ENCODE data around the gene TMEM272. TPM values are rescaled to one million over a fixed set of nuclear protein-coding genes. Genes with fewer than 3 reads are reported as not detected.
A peak's percentile ranks its signal among the peaks of the same experiment; 100 is the strongest.

Gene TMEM272
- total RNA-seq, 1 experiment from 2014 or later: 0.07 TPM

DNA sequence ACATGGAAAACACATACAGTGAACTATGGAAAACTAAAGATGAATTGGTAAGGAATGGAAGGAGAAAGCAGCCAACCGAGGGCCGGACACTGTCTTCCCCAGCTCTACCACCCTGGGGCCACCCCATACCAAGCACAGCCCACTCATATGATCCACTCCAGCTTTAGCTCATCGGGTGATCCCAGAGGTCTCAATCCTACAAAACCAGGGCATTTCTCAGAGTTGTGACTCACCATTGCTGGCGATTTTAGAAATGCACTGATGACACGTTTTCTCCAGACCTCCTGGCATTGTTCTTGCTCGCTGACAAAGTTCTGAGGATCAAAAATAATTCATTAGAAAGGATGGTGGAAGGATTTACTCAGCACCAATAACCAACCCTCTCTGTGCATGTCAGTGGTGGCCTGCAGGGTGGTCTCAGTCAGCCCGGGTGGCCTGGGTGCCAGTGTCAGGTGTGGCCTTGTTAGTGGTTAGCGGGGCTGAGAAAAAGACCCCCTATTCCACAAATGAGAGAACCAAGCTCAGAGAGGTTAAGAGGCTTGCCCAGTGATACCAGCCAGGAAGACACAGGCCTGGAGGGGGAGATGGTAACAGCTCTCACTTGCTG is 6.6 kb downstream of the TMEM272 start:
- DNase-seq (peak; percentile 16), ATAC-seq (no peak)
- CTCF ChIA-PET: no interaction called here
- H3K9me2 ChIP-seq (replicated peaks; ENCODE audit: low read length): no peaks in the 10 kb centered on the region
- no peaks in the 10 kb centered on the region for H3K4me1 ChIP-seq (ENCODE audit: insufficient read depth, low read length)
- intact Hi-C loops (cut with micrococcal nuclease): no loop called here
- TF ChIP-seq, protein P1, sequence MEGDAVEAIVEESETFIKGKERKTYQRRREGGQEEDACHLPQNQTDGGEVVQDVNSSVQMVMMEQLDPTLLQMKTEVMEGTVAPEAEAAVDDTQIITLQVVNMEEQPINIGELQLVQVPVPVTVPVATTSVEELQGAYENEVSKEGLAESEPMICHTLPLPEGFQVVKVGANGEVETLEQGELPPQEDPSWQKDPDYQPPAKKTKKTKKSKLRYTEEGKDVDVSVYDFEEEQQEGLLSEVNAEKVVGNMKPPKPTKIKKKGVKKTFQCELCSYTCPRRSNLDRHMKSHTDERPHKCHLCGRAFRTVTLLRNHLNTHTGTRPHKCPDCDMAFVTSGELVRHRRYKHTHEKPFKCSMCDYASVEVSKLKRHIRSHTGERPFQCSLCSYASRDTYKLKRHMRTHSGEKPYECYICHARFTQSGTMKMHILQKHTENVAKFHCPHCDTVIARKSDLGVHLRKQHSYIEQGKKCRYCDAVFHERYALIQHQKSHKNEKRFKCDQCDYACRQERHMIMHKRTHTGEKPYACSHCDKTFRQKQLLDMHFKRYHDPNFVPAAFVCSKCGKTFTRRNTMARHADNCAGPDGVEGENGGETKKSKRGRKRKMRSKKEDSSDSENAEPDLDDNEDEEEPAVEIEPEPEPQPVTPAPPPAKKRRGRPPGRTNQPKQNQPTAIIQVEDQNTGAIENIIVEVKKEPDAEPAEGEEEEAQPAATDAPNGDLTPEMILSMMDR (conservative IDR thresholded peaks at IDR 0.05; ENCODE audit: low read depth, low read length): no peak
- TF ChIP-seq EZH2phosphoT487 (IDR thresholded peaks at IDR 0.05; ENCODE audit: borderline replicate concordance, low read length): no peak
- H3K36me3 ChIP-seq (ENCODE audit: low read depth, low read length): no peaks in the 10 kb centered on the region
- H3K9me3 ChIP-seq (ENCODE audit: low read length): no peaks in the 10 kb centered on the region
- H3K9ac ChIP-seq (ENCODE audit: low read length): no peak overlapping the region
- H3K4me3 ChIP-seq (ENCODE audit: low read length): no peak overlapping the region
- H4K20me1 ChIP-seq (ENCODE audit: low read length): no peaks in the 10 kb centered on the region
- H3K79me2 ChIP-seq (ENCODE audit: low read length): no peaks in the 10 kb centered on the region
- no TSS peak for BruUV-seq (replicated peaks)
- POLR2A ChIA-PET (ENCODE audit: unreplicated experiment): no interaction called here
- no peak overlapping the region for H2AFZ ChIP-seq (ENCODE audit: low read length)
- no peak overlapping the region for H3K27ac ChIP-seq (ENCODE audit: low read length)
- H3K4me2 ChIP-seq (ENCODE audit: low read length): no peak overlapping the region
- no peaks in the 10 kb centered on the region for H3F3A ChIP-seq (ENCODE audit: low read length, unreplicated experiment)
- H3K27me3 ChIP-seq (ENCODE audit: low read length): no peaks in the 10 kb centered on the region

DNA sequence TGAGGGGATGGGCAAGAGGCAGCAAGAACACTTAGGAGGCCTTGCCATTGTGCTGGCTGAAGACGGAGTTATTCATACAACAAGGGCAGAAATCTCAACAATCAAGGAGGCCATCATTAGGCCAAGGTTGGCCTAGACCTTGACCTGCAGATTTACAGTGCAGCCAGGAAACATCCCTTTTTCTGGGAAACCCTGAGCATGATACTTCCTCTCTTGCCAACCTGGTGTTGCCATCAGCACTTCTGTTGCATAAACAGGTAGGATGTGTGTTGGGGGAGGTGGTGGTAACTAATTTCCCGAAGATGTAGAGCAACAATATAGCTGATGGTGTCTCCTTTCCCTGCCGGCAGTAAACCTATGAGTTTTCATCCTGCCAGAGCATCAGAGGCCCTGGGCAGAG is 8.0 kb downstream of the TMEM272 start:
- Histone ChIP-seq H2AFZ (ENCODE audit: low read length) (no peak overlapping the region), H3F3A (ENCODE audit: low read length, unreplicated experiment) (no peaks in the 10 kb centered on the region), H3K27me3 (ENCODE audit: low read length) (no peaks in the 10 kb centered on the region), H3K79me2 (ENCODE audit: low read length) (no peaks in the 10 kb centered on the region), H3K4me3 (ENCODE audit: low read length) (no peak overlapping the region), H3K4me1 (ENCODE audit: insufficient read depth, low read length) (no peaks in the 10 kb centered on the region), H3K9me3 (ENCODE audit: low read length) (no peaks in the 10 kb centered on the region), H3K27ac (ENCODE audit: low read length) (no peak overlapping the region), H3K36me3 (ENCODE audit: low read depth, low read length) (no peaks in the 10 kb centered on the region), H3K4me2 (ENCODE audit: low read length) (no peak overlapping the region), H4K20me1 (ENCODE audit: low read length) (no peaks in the 10 kb centered on the region), H3K9me2 (replicated peaks; ENCODE audit: low read length) (no peaks in the 10 kb centered on the region), H3K9ac (ENCODE audit: low read length) (no peak overlapping the region)
- ChIA-PET POLR2A (ENCODE audit: unreplicated experiment) (no interaction called here), CTCF (no interaction called here)
- no TSS peak for BruUV-seq (replicated peaks)
- TF ChIP-seq EZH2phosphoT487 (IDR thresholded peaks at IDR 0.05; ENCODE audit: borderline replicate concordance, low read length) (no peak), EZH2 (IDR thresholded peaks at IDR 0.05; ENCODE audit: low read length, unreplicated experiment) (no peak)
- TF ChIP-seq, protein P1 (conservative IDR thresholded peaks at IDR 0.05; ENCODE audit: low read depth, low read length): no peak
- ATAC-seq (no peak), DNase-seq (no peak)
- intact Hi-C loops (cut with micrococcal nuclease): no loop called here

DNA sequence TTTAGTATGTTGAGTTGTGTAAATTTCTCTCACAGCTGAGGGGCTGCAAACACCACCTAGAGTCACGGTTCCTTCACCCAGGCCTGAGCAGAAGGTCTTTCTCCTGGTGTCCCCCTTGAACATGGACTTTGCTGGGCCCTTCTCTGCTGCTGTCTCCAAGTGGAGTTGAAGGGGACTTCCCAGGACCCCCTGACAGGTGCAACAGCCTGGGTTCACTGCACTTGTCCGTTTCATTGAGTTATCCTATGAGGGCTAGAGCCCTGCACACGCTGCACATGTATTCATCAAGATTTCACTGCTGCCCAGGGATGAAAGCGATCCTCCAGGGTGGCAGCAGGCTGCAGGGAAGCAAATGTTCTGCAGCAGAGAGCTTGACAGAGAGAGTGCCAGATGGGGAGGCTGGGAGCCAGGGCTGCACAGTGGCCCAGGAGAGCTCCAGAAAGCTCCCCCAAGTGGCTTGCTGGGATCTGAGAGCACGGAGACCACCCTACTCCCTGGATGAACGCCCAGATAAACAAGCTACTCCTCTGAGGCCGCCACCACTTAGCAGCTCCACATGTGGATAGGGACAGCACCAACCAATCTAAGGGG is 10.3 kb downstream of the TMEM272 start:
- intact Hi-C loops (cut with micrococcal nuclease): no loop called here
- BruUV-seq (replicated peaks): no TSS peak
- Histone ChIP-seq H3K36me3 (ENCODE audit: low read depth, low read length) (no peaks in the 10 kb centered on the region), H4K20me1 (ENCODE audit: low read length) (no peaks in the 10 kb centered on the region), H3K9me2 (replicated peaks; ENCODE audit: low read length) (no peaks in the 10 kb centered on the region), H3K9me3 (ENCODE audit: low read length) (no peaks in the 10 kb centered on the region), H3K4me2 (ENCODE audit: low read length) (no peak overlapping the region), H3F3A (ENCODE audit: low read length, unreplicated experiment) (no peaks in the 10 kb centered on the region), H3K4me3 (ENCODE audit: low read length) (no peak overlapping the region), H3K4me1 (ENCODE audit: insufficient read depth, low read length) (no peaks in the 10 kb centered on the region), H2AFZ (ENCODE audit: low read length) (no peak overlapping the region), H3K27me3 (ENCODE audit: low read length) (no peaks in the 10 kb centered on the region), H3K9ac (ENCODE audit: low read length) (no peak overlapping the region), H3K79me2 (ENCODE audit: low read length) (no peaks in the 10 kb centered on the region), H3K27ac (ENCODE audit: low read length) (no peak overlapping the region)
- ChIA-PET POLR2A (ENCODE audit: unreplicated experiment) (interaction anchor here (0.5 kb wide), 1 partner anchor 37 kb away, joined by 3 read pairs; no protein-coding TSS in a partner anchor), CTCF (no interaction called here)
- ATAC-seq: no peak
- no peak for DNase-seq
- TF ChIP-seq EZH2 (IDR thresholded peaks at IDR 0.05; ENCODE audit: low read length, unreplicated experiment) (no peak), EZH2phosphoT487 (IDR thresholded peaks at IDR 0.05; ENCODE audit: borderline replicate concordance, low read length) (no peak)
- TF ChIP-seq, protein P1 (conservative IDR thresholded peaks at IDR 0.05; ENCODE audit: low read depth, low read length): no peak

Data from PC-3 (cell line).